D721Med (cell line): ENCODE data around the gene APOOL.
"Not testable (repeated sequence)": the region's sequence is repeated elsewhere in the genome, so short reads cannot be mapped to it uniquely, and the experiment has no call there.

Experiments
- DNase-seq: peaks from one replicate; pipeline ENCODE4 v3.0.0; 2011; ENCODE audit warnings: low spot score; ENCODE audit not compliant: insufficient read length
- FAIRE-seq: peaks from 2 replicates; lab custom pipeline; 2011; peaks lifted over from hg19 to GRCh38; lab: Jason Lieb, UNC
- CTCF ChIP-seq: IDR thresholded peaks from 2 replicates; pipeline ENCODE4 v1.5.1; 2012; ENCODE audit warnings: mild to moderate bottlenecking, control low read depth; ENCODE audit not compliant: insufficient read depth; ENCODE audit errors: missing control alignments

APOOL gene, protein sequence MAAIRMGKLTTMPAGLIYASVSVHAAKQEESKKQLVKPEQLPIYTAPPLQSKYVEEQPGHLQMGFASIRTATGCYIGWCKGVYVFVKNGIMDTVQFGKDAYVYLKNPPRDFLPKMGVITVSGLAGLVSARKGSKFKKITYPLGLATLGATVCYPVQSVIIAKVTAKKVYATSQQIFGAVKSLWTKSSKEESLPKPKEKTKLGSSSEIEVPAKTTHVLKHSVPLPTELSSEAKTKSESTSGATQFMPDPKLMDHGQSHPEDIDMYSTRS

DNA sequence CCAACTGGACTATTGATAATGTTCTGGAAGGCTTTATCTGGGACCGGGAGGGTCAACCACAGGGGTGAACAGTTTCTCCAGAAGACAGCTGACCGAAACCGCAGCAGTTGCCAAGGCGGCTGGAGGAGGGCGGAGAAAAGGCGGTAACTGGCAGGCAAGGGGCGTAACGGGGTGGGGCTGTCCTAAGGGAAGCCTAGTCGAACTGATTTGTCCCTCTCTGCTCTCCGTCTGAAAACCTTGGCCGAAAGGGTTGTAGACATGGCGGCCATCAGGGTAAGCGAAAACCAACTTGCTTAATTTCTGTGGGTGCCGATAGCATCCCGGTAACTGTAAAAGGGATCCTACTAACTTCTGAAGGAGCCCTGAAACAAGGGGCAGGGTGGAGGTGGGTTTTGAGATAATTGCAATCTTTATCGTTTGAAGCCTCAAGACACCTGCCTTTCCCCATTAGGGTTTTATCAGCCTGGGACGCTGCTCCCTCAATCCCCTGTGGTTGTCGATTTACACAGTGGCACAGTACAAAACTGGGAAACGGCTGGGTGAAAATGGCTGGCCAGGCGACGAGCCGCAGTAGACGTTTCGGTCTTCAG lies at the start of gene APOOL:
TSS of gene APOOL (plus strand) at position 223 of the 590 bp plus-strand sequence. CDS start at position 259, 36 bp downstream.
- DNase-seq (peak; percentile 6), FAIRE-seq (peak; percentile 53)
- no peak for TF ChIP-seq CTCF

- DNase-seq (no peak), FAIRE-seq (no peak)
- TF ChIP-seq CTCF: no peak
Measured at GRCh38 chrX:84956304-84956703, 47.4 kb upstream of the APOOL start.

GRCh38 chrX:84974803-84975202 lies 28.9 kb upstream of the APOOL start:
- DNase-seq (no peak), FAIRE-seq (no peak)
- no peak for TF ChIP-seq CTCF

DNA sequence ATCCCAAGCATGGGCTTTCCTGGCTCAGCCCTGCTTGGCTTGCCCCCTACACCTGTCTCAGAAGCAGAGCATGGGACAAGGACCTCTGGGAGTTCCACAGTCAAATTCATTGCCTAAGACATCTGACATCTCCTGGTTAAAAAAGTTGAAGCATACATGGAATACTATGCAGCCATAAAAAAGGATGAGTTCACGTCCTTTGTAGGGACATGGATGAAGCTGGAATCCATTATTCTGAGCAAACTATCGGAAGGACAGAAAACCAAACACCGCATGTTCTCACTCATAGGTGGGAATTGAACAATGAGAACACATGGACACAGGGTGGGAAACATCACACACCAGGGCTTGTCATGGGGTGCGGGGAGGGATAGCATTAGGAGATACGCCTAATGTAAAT lies 11.9 kb upstream of the APOOL start:
- FAIRE-seq: not testable (repeated sequence)

GRCh38 chrX:84993150-84993549 lies 10.5 kb upstream of the APOOL start:
- DNase-seq: no peak
- no peak for TF ChIP-seq CTCF
- FAIRE-seq: no peak

More for the DNA sequence above, 11.9 kb upstream of the APOOL start:
- not testable (repeated sequence) for DNase-seq

DNA sequence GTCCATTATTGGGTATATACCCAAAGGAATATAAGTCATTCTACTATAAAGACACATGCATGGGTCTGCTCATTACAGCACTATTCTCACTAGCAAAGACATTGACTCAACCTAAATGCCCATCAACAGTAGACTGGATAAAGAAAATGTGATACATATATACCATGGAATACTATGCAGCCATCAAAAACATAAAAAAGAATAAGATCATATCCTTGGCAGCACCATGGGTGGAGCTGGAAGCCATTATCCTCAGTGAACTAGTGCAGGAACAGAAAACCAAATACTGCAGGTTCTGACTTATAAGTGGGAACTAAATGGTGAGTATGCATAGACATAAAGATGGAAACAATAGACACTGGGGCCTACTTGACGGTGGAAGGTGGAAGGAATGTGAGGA lies 2.3 kb upstream of the APOOL start:
- no peak for DNase-seq
- no peak for FAIRE-seq
- TF ChIP-seq CTCF: no peak

GRCh38 chrX:85004255-85004654 lies 578 bp downstream of the APOOL start:
- no peak for DNase-seq
- no peak for FAIRE-seq
- no peak for TF ChIP-seq CTCF

DNA sequence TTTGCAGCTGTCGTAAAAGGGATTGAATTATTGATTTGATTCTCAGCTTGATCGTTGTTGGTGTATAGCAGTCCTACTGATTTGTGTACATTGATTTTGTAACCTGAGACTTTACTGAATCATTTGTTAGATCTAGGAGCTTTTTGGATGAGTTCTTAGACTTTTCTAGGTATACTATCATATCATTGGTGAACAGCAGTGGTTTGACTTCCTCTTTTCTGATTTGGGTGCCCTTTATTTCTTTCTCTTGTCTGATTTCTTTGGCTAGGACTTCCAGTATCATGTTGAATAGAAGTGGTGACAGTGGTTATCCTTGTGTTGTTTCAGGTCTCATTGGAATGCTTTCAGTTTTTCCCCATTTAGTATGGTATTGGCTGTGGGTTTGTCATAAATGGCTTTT lies 8.4 kb downstream of the APOOL start:
- no peak for TF ChIP-seq CTCF
- FAIRE-seq: no peak
- no peak for DNase-seq

DNA sequence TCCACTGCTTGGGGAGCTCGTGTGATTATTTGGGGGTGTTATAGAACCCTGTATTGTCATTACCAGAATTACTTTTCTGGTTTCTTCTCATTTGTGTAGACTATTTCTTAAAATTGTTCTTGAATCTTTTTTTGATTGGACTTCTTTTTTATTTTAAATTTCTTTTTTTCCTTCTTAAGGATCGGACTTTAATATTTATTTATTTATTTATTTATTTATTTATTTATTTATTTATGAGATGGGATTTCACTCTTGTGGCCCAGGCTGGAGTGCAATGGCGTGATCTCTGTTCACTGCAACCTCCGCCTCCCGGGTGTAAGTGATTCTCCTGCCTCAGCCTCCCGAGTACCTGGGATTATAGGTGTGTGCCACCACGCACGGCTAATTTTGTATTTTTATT lies 11.7 kb downstream of the APOOL start:
- not testable (repeated sequence) for DNase-seq, FAIRE-seq
